ENCODE results near the gene NYAP1.

DNA sequence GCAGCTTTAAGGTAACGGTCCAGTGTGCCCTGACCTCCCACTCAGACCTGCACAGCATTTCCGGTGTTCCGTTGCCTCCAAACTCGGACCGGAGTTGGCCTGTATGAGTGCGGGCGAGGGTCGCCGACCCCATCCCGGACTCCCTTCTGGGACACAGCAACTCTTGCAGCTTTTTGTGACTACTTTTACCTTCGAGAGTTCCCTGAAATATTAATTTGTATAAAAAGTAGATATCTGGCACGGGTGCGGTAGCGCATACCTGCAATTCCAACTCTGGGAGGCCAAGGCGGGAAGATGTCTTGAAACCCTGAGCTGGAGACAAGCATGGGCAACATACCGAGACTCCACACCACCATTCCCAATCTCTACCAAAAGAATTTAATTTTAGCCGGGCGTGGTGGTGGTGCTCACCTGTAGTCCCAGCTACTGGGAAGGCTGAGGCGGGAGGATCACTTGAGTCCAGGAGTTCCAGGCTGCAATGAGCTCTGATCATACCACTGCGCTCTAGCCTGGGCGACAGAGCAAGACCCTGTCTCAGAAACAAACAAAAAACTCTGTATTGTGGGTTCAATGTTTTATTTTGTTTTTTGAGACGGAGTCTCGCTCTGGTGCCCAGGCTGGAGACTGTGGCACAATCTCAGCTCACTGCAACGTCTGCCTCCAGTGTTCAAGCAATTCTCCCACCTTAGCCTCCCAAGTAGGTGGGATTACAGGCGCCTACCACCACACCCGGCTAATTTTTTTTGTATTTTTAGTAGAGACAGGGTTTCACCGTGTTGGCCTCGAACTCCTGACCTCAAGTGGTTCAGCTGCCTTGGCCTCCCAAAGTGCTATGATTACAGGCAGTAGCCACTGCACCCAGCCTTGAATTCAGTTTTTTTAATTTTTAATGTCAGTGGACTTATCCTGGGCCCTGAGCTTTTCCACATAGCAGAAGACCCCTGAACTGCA lies 46.3 kb upstream of the NYAP1 start:
- TF ChIP-seq, protein P1, sequence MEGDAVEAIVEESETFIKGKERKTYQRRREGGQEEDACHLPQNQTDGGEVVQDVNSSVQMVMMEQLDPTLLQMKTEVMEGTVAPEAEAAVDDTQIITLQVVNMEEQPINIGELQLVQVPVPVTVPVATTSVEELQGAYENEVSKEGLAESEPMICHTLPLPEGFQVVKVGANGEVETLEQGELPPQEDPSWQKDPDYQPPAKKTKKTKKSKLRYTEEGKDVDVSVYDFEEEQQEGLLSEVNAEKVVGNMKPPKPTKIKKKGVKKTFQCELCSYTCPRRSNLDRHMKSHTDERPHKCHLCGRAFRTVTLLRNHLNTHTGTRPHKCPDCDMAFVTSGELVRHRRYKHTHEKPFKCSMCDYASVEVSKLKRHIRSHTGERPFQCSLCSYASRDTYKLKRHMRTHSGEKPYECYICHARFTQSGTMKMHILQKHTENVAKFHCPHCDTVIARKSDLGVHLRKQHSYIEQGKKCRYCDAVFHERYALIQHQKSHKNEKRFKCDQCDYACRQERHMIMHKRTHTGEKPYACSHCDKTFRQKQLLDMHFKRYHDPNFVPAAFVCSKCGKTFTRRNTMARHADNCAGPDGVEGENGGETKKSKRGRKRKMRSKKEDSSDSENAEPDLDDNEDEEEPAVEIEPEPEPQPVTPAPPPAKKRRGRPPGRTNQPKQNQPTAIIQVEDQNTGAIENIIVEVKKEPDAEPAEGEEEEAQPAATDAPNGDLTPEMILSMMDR (IDR thresholded peaks at IDR 0.05; ENCODE audit: borderline replicate concordance, extremely low read depth, low read length, poor library complexity, severe bottlenecking) = no peak
- TF ChIP-seq EZH2 (IDR thresholded peaks at IDR 0.05; ENCODE audit: borderline replicate concordance, low read depth, low read length, severe bottlenecking) = no peak
